HepG2 (cell line): ENCODE results near the gene CHMP4B. TPM values are rescaled to one million over a fixed set of nuclear protein-coding genes. Genes with fewer than 3 reads are reported as not detected.

Source experiments
- CEBPB ChIP-seq: IDR thresholded peaks from 2 replicates; pipeline ENCODE4 v1.6.1; 2011; ENCODE audit warnings: low read depth, low read length, improper control_type of control experiment, borderline replicate concordance
- DZIP1 ChIP-seq: sonication (generic); formaldehyde crosslinking; IDR thresholded peaks from 2 replicates; pipeline ENCODE4 v1.5.0; 2020; ENCODE audit warnings: mild to moderate bottlenecking, missing genetic modification reagents
- GFI1 ChIP-seq: sonication (generic); formaldehyde crosslinking; IDR thresholded peaks from 2 replicates; pipeline ENCODE4 v1.5.0; 2020; ENCODE audit warnings: missing genetic modification reagents, mild to moderate bottlenecking, borderline replicate concordance
- GPBP1L1 ChIP-seq: sonication (generic); formaldehyde crosslinking; IDR thresholded peaks from 2 replicates; pipeline ENCODE4 v1.5.0; 2020; ENCODE audit warnings: mild to moderate bottlenecking, missing genetic modification reagents
- IRF1 ChIP-seq: sonication (generic); formaldehyde crosslinking; IDR thresholded peaks from 2 replicates; pipeline ENCODE4 v1.4.0; 2020; ENCODE audit warnings: low read depth, mild to moderate bottlenecking, missing genetic modification reagents
- JDP2 ChIP-seq: sonication (generic); formaldehyde crosslinking; IDR thresholded peaks from 2 replicates; pipeline ENCODE4 v1.8.1; 2022; ENCODE audit warnings: missing genetic modification reagents, borderline replicate concordance
- KAT8 ChIP-seq: IDR thresholded peaks from 2 replicates; pipeline ENCODE4 v1.6.1; 2016; ENCODE audit warnings: missing genetic modification reagents, missing compliant biosample characterization
- KDM4B ChIP-seq: sonication (generic); formaldehyde crosslinking; IDR thresholded peaks from 2 replicates; pipeline ENCODE4 v1.4.0; 2020; ENCODE audit warnings: missing genetic modification reagents
- NR2F1 ChIP-seq, 2 experiments: fragments of 450-650 bp in 1 of 2; formaldehyde crosslinking in 1 of 2; IDR thresholded peaks; 2 replicates each; pipeline versions ENCODE4 v1.5.0 to v1.6.1; 2016 to 2020; ENCODE audit warnings: mild to moderate bottlenecking in 1 of 2, missing compliant biosample characterization in 1 of 2, missing genetic modification reagents in 1 of 2, moderate library complexity in 1 of 2
- RBFOX2 ChIP-seq: fragments of 200-400 bp; formaldehyde crosslinking; IDR thresholded peaks from 2 replicates; pipeline ENCODE4 v1.6.1; 2017; ENCODE audit warnings: low read depth, mild to moderate bottlenecking, low read length
- STAG1 ChIP-seq: sonication (generic); formaldehyde crosslinking; IDR thresholded peaks from 2 replicates; pipeline ENCODE4 v1.4.0; 2020; ENCODE audit warnings: missing genetic modification reagents
- USF2 ChIP-seq, 2 experiments: sonication (generic) in 1 of 2; formaldehyde crosslinking in 1 of 2; IDR thresholded peaks; 2 replicates each; pipeline versions ENCODE4 v1.5.1 to v1.6.1; 2011 to 2020; ENCODE audit warnings: borderline replicate concordance in 1 of 2, low read depth in 1 of 2, low read length in 1 of 2, mild to moderate bottlenecking in 1 of 2, missing genetic modification reagents in 1 of 2, moderate library complexity in 1 of 2
- ZFP90 ChIP-seq: sonication (generic); formaldehyde crosslinking; IDR thresholded peaks from 2 replicates; pipeline ENCODE4 v1.8.0; 2022; ENCODE audit warnings: missing genetic modification reagents, mild to moderate bottlenecking, inconsistent platforms, borderline replicate concordance
- ZNF552 ChIP-seq: sonication (generic); formaldehyde crosslinking; IDR thresholded peaks from 2 replicates; pipeline ENCODE4 v1.9.0; 2022; ENCODE audit warnings: missing genetic modification reagents, mild to moderate bottlenecking, borderline replicate concordance
- ZNF678 ChIP-seq: sonication (generic); formaldehyde crosslinking; IDR thresholded peaks from 2 replicates; pipeline ENCODE4 v1.4.0; 2020; ENCODE audit warnings: mild to moderate bottlenecking, missing genetic modification reagents
- ZZZ3 ChIP-seq: sonication (generic); formaldehyde crosslinking; IDR thresholded peaks from 2 replicates; pipeline ENCODE4 v1.4.0; 2020; ENCODE audit warnings: missing genetic modification reagents, mild to moderate bottlenecking, borderline replicate concordance
- polyA plus RNA-seq, 8 experiments: library from polyadenylated mRNA; depleted of rRNA in 3 of 8; stranded (reverse) in 7 of 8; unstranded in 1 of 8; fragments of >200 nt; fragmentation: Illumina TruSeq in 4 of 8; extraction: Trizol in 4 of 8; gene quantifications; 2 replicates each; pipeline versions ENCODE4 v1.2.1 to v1.2.3, GENCODE V29; 2011 to 2016; ENCODE audit warnings: low read depth in 4 of 8, missing spikeins in 1 of 8, mixed read lengths in 1 of 8; ENCODE audit not compliant: insufficient read depth in 1 of 8
- total RNA-seq, 5 experiments: library from RNA; depleted of rRNA; stranded (reverse); fragments of >200 nt; fragmentation: Illumina TruSeq; extraction: Trizol; gene quantifications; 2 replicates each; pipeline ENCODE4 v1.2.3, GENCODE V29; 2016; ENCODE audit warnings: low read depth in 1 of 5
- TF ChIP-seq, protein P1 (sequence below), 2 experiments: fragments of 450-650 bp in 1 of 2; sonication (generic) in 1 of 2; formaldehyde crosslinking; IDR thresholded peaks; 2 replicates each; pipeline versions ENCODE4 v1.5.0 to v1.8.0; 2020 to 2022; ENCODE audit warnings: mild to moderate bottlenecking in 1 of 2, missing genetic modification reagents in 1 of 2
- TF ChIP-seq, protein P2 (sequence below): sonication (generic); formaldehyde crosslinking; IDR thresholded peaks from 2 replicates; pipeline ENCODE4 v1.5.0; 2020; ENCODE audit warnings: missing genetic modification reagents
- TF ChIP-seq, protein P3 (sequence below): sonication (generic); formaldehyde crosslinking; IDR thresholded peaks from 2 replicates; pipeline ENCODE4 v1.8.1; 2023; ENCODE audit warnings: mild to moderate bottlenecking, moderate library complexity, missing genetic modification reagents

The CHMP4B gene
- total and polyA plus RNA-seq, 2 of the 13 experiments (the other 11 are each of a cell fraction or from before 2014, with no cell fraction given) = 40.1 to 45.6 TPM

DNA sequence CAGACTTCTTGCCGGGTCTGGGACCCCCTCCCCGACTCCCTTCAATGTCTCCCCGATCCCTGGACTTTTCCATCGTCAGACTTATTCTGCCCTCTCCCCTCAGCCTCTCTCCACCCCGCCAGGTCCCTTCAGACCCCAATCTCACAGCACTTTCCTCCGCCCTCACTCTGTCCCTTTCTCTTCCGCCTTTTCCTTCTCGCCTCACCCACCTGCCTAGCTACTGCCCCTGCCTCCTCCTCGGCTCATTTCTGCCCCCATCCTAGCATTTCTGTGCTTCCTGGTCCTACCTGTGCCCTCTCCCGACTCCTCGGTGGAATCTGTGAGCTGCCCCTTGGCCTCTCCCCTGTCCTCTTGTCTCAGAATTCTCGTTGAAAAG lies 616 bp downstream of the CHMP4B start (continued):
- TF ChIP-seq ZNF678 (CRISPR knock-in tag) = no peak
- TF ChIP-seq, protein P1, sequence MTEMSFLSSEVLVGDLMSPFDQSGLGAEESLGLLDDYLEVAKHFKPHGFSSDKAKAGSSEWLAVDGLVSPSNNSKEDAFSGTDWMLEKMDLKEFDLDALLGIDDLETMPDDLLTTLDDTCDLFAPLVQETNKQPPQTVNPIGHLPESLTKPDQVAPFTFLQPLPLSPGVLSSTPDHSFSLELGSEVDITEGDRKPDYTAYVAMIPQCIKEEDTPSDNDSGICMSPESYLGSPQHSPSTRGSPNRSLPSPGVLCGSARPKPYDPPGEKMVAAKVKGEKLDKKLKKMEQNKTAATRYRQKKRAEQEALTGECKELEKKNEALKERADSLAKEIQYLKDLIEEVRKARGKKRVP (CRISPR knock-in tag; IDR thresholded peaks at IDR 0.05) = no peak
- TF ChIP-seq ZNF552 (CRISPR knock-in tag) = peak; percentile 23; the same call in 1 of the 2 replicates
- no peak for TF ChIP-seq JDP2 (CRISPR knock-in tag)
- TF ChIP-seq, protein P2, sequence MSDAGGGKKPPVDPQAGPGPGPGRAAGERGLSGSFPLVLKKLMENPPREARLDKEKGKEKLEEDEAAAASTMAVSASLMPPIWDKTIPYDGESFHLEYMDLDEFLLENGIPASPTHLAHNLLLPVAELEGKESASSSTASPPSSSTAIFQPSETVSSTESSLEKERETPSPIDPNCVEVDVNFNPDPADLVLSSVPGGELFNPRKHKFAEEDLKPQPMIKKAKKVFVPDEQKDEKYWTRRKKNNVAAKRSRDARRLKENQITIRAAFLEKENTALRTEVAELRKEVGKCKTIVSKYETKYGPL (CRISPR knock-in tag) = no peak
- no peak for TF ChIP-seq USF2 (IDR thresholded peaks at IDR 0.05; ENCODE audit: low read depth, low read length)
- no peak for TF ChIP-seq USF2 (CRISPR knock-in tag; IDR thresholded peaks at IDR 0.05; ENCODE audit: borderline replicate concordance)
- no peak for TF ChIP-seq KDM4B (CRISPR knock-in tag)
- no peak for TF ChIP-seq CEBPB
- no peak for TF ChIP-seq IRF1 (CRISPR knock-in tag)
- TF ChIP-seq, protein P3, sequence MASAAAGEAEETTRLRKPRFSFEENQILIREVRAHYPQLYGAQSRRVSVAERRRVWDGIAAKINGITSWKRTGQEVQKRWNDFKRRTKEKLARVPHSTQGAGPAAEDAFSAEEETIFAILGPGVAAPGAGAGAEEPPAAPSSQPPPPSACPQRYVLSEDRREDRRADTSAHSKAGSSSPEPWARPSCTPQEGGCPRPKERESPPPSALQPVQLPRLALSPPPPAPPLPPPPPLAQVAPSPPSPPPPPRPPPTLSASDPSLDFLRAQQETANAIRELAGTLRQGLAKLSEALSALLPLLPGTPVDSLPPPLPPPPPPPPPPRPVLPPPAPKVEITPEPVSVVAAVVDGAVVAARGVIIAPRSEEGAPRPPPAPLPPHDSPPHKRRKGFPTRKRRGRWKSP (CRISPR knock-in tag) = peak; percentile 29; the same call in 1 of the 2 replicates
- no peak for TF ChIP-seq KAT8 (CRISPR knock-in tag)
- no peak for TF ChIP-seq STAG1 (CRISPR knock-in tag)
- TF ChIP-seq GFI1 = no peak
- TF ChIP-seq DZIP1 (CRISPR knock-in tag) = no peak
- TF ChIP-seq NR2F1 (CRISPR knock-in tag; IDR thresholded peaks at IDR 0.05) = no peak
- TF ChIP-seq RBFOX2 = no peak
- TF ChIP-seq ZFP90 (CRISPR knock-in tag) = 0 out of 2 replicates have a peak, but pooled peaks have one; percentile 9
- no peak for TF ChIP-seq GPBP1L1 (CRISPR knock-in tag)
- no peak for TF ChIP-seq ZZZ3 (CRISPR knock-in tag)
